ENCODE measurements around the gene SASH3.

- TF ChIP-seq EZH2 (IDR thresholded peaks at IDR 0.05; ENCODE audit: low read length, unreplicated experiment) (no peak), CTCF (conservative IDR thresholded peaks at IDR 0.05; ENCODE audit: low read depth, low read length) (no peak)
Measured at GRCh38 chrX:129790146-129790545, 10.4 kb downstream of the SASH3 start.
